H9 (cell line): Measurements from ENCODE around the gene UVRAG. TPM values are rescaled to one million over a fixed set of nuclear protein-coding genes. Genes with fewer than 3 reads are reported as not detected.

Experiments used
- DNase-seq: peaks from one replicate; pipeline ENCODE4 v3.0.0-alpha.2; 2017
- H2AFZ ChIP-seq: one replicate; pipeline ENCODE4 v1.6.1; 2013; ENCODE audit warnings: mild to moderate bottlenecking, low read length, control low read depth, moderate library complexity
- H2AK5ac ChIP-seq: 2 replicates; pipeline ENCODE4 v1.6.1; 2013; ENCODE audit warnings: low read length, control low read depth, mixed read lengths; ENCODE audit not compliant: insufficient read length
- H2BK120ac ChIP-seq: one replicate; pipeline ENCODE4 v1.6.1; 2013; ENCODE audit warnings: low read depth, mild to moderate bottlenecking, low read length, control low read depth, inconsistent platforms; ENCODE audit not compliant: poor library complexity, severe bottlenecking
- H2BK12ac ChIP-seq: 2 replicates; pipeline ENCODE4 v1.6.1; 2013; ENCODE audit warnings: low read length, control low read depth, mixed read lengths, low read depth; ENCODE audit not compliant: insufficient read length
- H2BK15ac ChIP-seq: 2 replicates; pipeline ENCODE4 v1.6.1; 2013; ENCODE audit warnings: low read depth, low read length, control low read depth
- H2BK20ac ChIP-seq: one replicate; pipeline ENCODE4 v1.6.1; 2013; ENCODE audit warnings: low read depth, mild to moderate bottlenecking, low read length, control low read depth, inconsistent platforms; ENCODE audit not compliant: poor library complexity, severe bottlenecking
- H2BK5ac ChIP-seq: 2 replicates; pipeline ENCODE4 v1.6.1; 2013; ENCODE audit warnings: low read length, control low read depth, mixed read lengths; ENCODE audit not compliant: insufficient read length
- H3K14ac ChIP-seq: 2 replicates; pipeline ENCODE4 v1.6.1; 2013; ENCODE audit warnings: low read length, control low read depth; ENCODE audit not compliant: insufficient read depth
- H3K18ac ChIP-seq: 2 replicates; pipeline ENCODE4 v1.6.1; 2013; ENCODE audit warnings: low read depth, mild to moderate bottlenecking, mixed read lengths, low read length, control low read depth; ENCODE audit not compliant: insufficient read length
- H3K23ac ChIP-seq: 2 replicates; pipeline ENCODE4 v1.6.1; 2013; ENCODE audit warnings: low read length, control low read depth, mixed read lengths, low read depth; ENCODE audit not compliant: insufficient read length
- H3K23me2 ChIP-seq: 2 replicates; pipeline ENCODE4 v1.6.1; 2013; ENCODE audit warnings: low read depth, mild to moderate bottlenecking, mixed read lengths, low read length, control low read depth; ENCODE audit not compliant: insufficient read length, poor library complexity, severe bottlenecking
- H3K27ac ChIP-seq: 2 replicates; pipeline ENCODE4 v1.5.1; 2013; ENCODE audit warnings: low read length, control low read depth, mixed read lengths, low read depth; ENCODE audit not compliant: insufficient read length
- H3K27me3 ChIP-seq: 2 replicates; pipeline ENCODE4 v1.6.1; 2013; ENCODE audit warnings: low read length, control low read depth, inconsistent platforms; ENCODE audit not compliant: insufficient read depth
- H3K4ac ChIP-seq: 2 replicates; pipeline ENCODE4 v1.6.1; 2013; ENCODE audit warnings: low read depth, mild to moderate bottlenecking, control low read depth, inconsistent platforms, low read length, moderate library complexity
- H3K4me1 ChIP-seq: 2 replicates; pipeline ENCODE4 v1.6.1; 2013; ENCODE audit warnings: low read length, control low read depth, inconsistent platforms; ENCODE audit not compliant: insufficient read depth
- H3K4me2 ChIP-seq: 2 replicates; pipeline ENCODE4 v1.6.1; 2013; ENCODE audit warnings: low read length, control low read depth, mixed read lengths; ENCODE audit not compliant: insufficient read length, insufficient read depth
- H3K56ac ChIP-seq: 2 replicates; pipeline ENCODE4 v1.6.1; 2013; ENCODE audit warnings: low read depth, mild to moderate bottlenecking, mixed read lengths, low read length, control low read depth; ENCODE audit not compliant: insufficient read length
- H3K79me1 ChIP-seq: 2 replicates; pipeline ENCODE4 v1.6.1; 2013; ENCODE audit warnings: low read depth, mild to moderate bottlenecking, moderate library complexity, low read length, control low read depth, inconsistent platforms; ENCODE audit not compliant: insufficient read depth, poor library complexity, severe bottlenecking
- H3K79me2 ChIP-seq: 2 replicates; pipeline ENCODE4 v1.6.1; 2013; ENCODE audit warnings: low read length, control low read depth, inconsistent platforms; ENCODE audit not compliant: insufficient read depth
- H3K9ac ChIP-seq: 2 replicates; pipeline ENCODE4 v1.6.1; 2013; ENCODE audit warnings: low read length, control low read depth, mixed read lengths; ENCODE audit not compliant: insufficient read length; ENCODE audit errors: extremely low read depth
- H3K9me3 ChIP-seq: one replicate; pipeline ENCODE4 v1.6.1; 2013; ENCODE audit warnings: low read depth, low read length, inconsistent platforms; ENCODE audit not compliant: control insufficient read depth
- H3T11ph ChIP-seq: one replicate; pipeline ENCODE4 v1.6.1; 2013; ENCODE audit warnings: mild to moderate bottlenecking, low read length, control low read depth, inconsistent platforms
- H4K20me1 ChIP-seq: one replicate; pipeline ENCODE4 v1.6.1; 2013; ENCODE audit not compliant: control insufficient read depth, insufficient read length, insufficient read depth
- H4K5ac ChIP-seq: 2 replicates; pipeline ENCODE4 v1.6.1; 2013; ENCODE audit warnings: low read depth, mild to moderate bottlenecking, mixed read lengths, low read length, control low read depth; ENCODE audit not compliant: insufficient read length
- H4K8ac ChIP-seq: replicated peaks from 2 replicates; pipeline ENCODE4 v1.6.1; 2013; ENCODE audit warnings: low read length, control low read depth, mixed read lengths, low read depth; ENCODE audit not compliant: insufficient read length
- H4K91ac ChIP-seq: 2 replicates; pipeline ENCODE4 v1.6.1; 2013; ENCODE audit warnings: low read depth, mild to moderate bottlenecking, moderate library complexity, mixed read lengths, low read length, control low read depth; ENCODE audit not compliant: insufficient read length
- H3K27ac Mint-ChIP-seq, 3 experiments: 2 replicates in 2 of 3; 3 replicates in 1 of 3; pipeline ENCODE4 v1.8.0; 2020 to 2021; ENCODE audit warnings: mixed read lengths in 3 of 3, mild to moderate bottlenecking in 1 of 3, moderate library complexity in 1 of 3
- H3K27me3 Mint-ChIP-seq: 2 replicates; pipeline ENCODE4 v1.8.0; 2021; ENCODE audit warnings: low read depth, mild to moderate bottlenecking, moderate library complexity, mixed read lengths
- H3K36me3 Mint-ChIP-seq, 3 experiments: 2 replicates in 2 of 3; 3 replicates in 1 of 3; pipeline ENCODE4 v1.8.0; 2020 to 2021; ENCODE audit warnings: low read depth in 3 of 3, mixed read lengths in 3 of 3; ENCODE audit not compliant: insufficient read depth in 1 of 3
- H3K4me1 Mint-ChIP-seq, 2 experiments: 2 replicates each; pipeline ENCODE4 v1.8.0; 2020; ENCODE audit warnings: mixed read lengths in 2 of 2
- H3K4me3 Mint-ChIP-seq, 2 experiments: 2 replicates in 1 of 2; 3 replicates in 1 of 2; pipeline ENCODE4 v1.8.0; 2020 to 2021; ENCODE audit warnings: mild to moderate bottlenecking in 2 of 2, mixed read lengths in 2 of 2, moderate library complexity in 1 of 2
- H3K9me3 Mint-ChIP-seq, 2 experiments: 2 replicates in 1 of 2; 3 replicates in 1 of 2; pipeline ENCODE4 v1.8.0; 2020; ENCODE audit warnings: mild to moderate bottlenecking in 2 of 2, mixed read lengths in 2 of 2, moderate library complexity in 1 of 2
- WGBS: extraction: QIAGEN DNeasy Blood & Tissue Kit; methylation state at CpG from one replicate; pipeline ENCODE4 v1.1.7; 2013; ENCODE audit warnings: missing lambda C conversion rate, low lambda C conversion rate, mixed read lengths; ENCODE audit not compliant: insufficient read length; ENCODE audit errors: extremely low coverage; 5-methylcytosine and 5-hydroxymethylcytosine counted together
- total RNA-seq: library from RNA; stranded (reverse); gene quantifications from 2 replicates; pipeline ENCODE4 v1.2.1, GENCODE V29; 2021
- TF ChIP-seq, protein P1 (sequence below): fragments of 200-600 bp; sonication (generic); conservative IDR thresholded peaks from 3 replicates; pipeline ENCODE4 v1.8.0; 2021; ENCODE audit warnings: antibody characterized with exemption, mild to moderate bottlenecking

The UVRAG gene
- total RNA-seq, 1 experiment from 2014 or later, result 18.5 TPM

DNA sequence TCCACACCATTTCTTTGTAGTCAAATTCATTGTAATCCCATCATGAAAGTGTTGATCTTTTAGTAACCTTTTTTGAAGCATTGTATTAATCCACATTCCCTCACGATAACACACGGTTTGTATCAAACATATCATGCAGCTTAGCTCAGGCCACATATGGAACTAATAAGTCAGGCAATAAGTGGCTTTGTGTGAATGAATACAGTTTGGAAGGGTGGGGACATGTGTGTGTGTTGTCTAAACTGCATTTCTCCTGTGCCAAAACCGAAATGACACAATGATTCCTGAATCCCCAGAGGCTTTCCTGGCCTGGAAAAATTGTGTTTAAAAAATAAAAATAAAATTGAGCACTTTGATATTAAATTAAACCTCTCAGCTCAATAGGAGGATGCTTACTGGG, 293.0 kb downstream of the UVRAG start:
- no peak overlapping the region for H3T11ph ChIP-seq
- no CpG with 5 or more reads among the region's 3 CpGs for WGBS
- Mint-ChIP-seq H3K27me3 (no peaks in the 10 kb centered on the region), H3K9me3 (no peaks in the 10 kb centered on the region), H3K36me3 (no peaks in the 10 kb centered on the region; a peak in 1 of 7 replicates), H3K27ac (no peak overlapping the region), H3K4me1 (peaks cover 0 to 2% of the 10 kb centered on the region in 2 experiments; a peak in 2 of 4 replicates), H3K4me3 (no peak overlapping the region)
- H3K79me1 ChIP-seq, result no peaks in the 10 kb centered on the region
- no peak overlapping the region for H2BK12ac ChIP-seq
- H2BK120ac ChIP-seq, result no peak overlapping the region
- H3K9ac ChIP-seq, result no peak overlapping the region
- no peak overlapping the region for H2BK20ac ChIP-seq
- no peak overlapping the region for H4K91ac ChIP-seq
- no peak overlapping the region for H3K4me2 ChIP-seq
- H3K56ac ChIP-seq, result no peak overlapping the region
- H3K18ac ChIP-seq, result no peak overlapping the region
- no peak overlapping the region for H2BK15ac ChIP-seq
- no peaks in the 10 kb centered on the region for H3K9me3 ChIP-seq
- H3K4ac ChIP-seq, result no peak overlapping the region
- no peak overlapping the region for H2AFZ ChIP-seq
- no peaks in the 10 kb centered on the region for H3K4me1 ChIP-seq
- H3K27me3 ChIP-seq, result no peaks in the 10 kb centered on the region
- TF ChIP-seq, protein P1, sequence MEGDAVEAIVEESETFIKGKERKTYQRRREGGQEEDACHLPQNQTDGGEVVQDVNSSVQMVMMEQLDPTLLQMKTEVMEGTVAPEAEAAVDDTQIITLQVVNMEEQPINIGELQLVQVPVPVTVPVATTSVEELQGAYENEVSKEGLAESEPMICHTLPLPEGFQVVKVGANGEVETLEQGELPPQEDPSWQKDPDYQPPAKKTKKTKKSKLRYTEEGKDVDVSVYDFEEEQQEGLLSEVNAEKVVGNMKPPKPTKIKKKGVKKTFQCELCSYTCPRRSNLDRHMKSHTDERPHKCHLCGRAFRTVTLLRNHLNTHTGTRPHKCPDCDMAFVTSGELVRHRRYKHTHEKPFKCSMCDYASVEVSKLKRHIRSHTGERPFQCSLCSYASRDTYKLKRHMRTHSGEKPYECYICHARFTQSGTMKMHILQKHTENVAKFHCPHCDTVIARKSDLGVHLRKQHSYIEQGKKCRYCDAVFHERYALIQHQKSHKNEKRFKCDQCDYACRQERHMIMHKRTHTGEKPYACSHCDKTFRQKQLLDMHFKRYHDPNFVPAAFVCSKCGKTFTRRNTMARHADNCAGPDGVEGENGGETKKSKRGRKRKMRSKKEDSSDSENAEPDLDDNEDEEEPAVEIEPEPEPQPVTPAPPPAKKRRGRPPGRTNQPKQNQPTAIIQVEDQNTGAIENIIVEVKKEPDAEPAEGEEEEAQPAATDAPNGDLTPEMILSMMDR, result no peak
- no peak overlapping the region for H3K14ac ChIP-seq
- no peak overlapping the region for H4K8ac ChIP-seq
- no peaks in the 10 kb centered on the region for H3K79me2 ChIP-seq
- H2AK5ac ChIP-seq, result no peak overlapping the region
- H3K23me2 ChIP-seq, result no peaks in the 10 kb centered on the region
- no peak overlapping the region for H4K5ac ChIP-seq
- H3K23ac ChIP-seq, result no peak overlapping the region
- DNase-seq, result no peak
- no peak overlapping the region for H3K27ac ChIP-seq
- no peaks in the 10 kb centered on the region for H4K20me1 ChIP-seq
- no peak overlapping the region for H2BK5ac ChIP-seq
